Left renal pelvis (tissue), 4 donors: ENCODE results near the gene ZNRF3. TPM values are rescaled to one million over a fixed set of nuclear protein-coding genes. Genes with fewer than 3 reads are reported as not detected.
"Not testable (repeated sequence)": the region's sequence is repeated elsewhere in the genome, so short reads cannot be mapped to it uniquely, and the experiment has no call there.

ENCODE experiments used
- DNase-seq, 4 donors: peaks; one replicate each; pipeline ENCODE4 v3.0.0-alpha.2; 2013; ENCODE audit warnings: low read depth in 4 of 4, low spot score in 3 of 4
- polyA plus RNA-seq, 4 donors: library from polyadenylated mRNA; unstranded; fragments of 120-200 nt; gene quantifications; one replicate each; pipeline ENCODE4 v1.2.1, GENCODE V29; 2013; ENCODE audit not compliant: insufficient read length in 4 of 4

ZNRF3 gene
- polyA plus RNA-seq, 4 donors, result 9.6 to 30.3 (median 29.2) TPM

GRCh38 chr22:28883917-28884746, 760 bp downstream of the ZNRF3 start:
- DNase-seq, result no peak

GRCh38 chr22:28884747-28885350, 1.5 kb downstream of the ZNRF3 start:
- DNase-seq, result no peak

GRCh38 chr22:28885939-28886338, 2.6 kb downstream of the ZNRF3 start:
- no peak for DNase-seq

- DNase-seq, result not testable (repeated sequence)
Measured at GRCh38 chr22:28886679-28887078, 3.3 kb downstream of the ZNRF3 start.

- DNase-seq, result no peak
Measured at GRCh38 chr22:28887725-28888459, 4.5 kb downstream of the ZNRF3 start.

GRCh38 chr22:28889478-28890024, 6.2 kb downstream of the ZNRF3 start:
- DNase-seq, result no peak

- DNase-seq, result no peak
Measured at GRCh38 chr22:28891156-28891733, 7.9 kb downstream of the ZNRF3 start.

- DNase-seq, result no peak
Measured at GRCh38 chr22:28892175-28892731, 8.9 kb downstream of the ZNRF3 start.

- DNase-seq, result no peak
Measured at GRCh38 chr22:28893810-28894209, 10.4 kb downstream of the ZNRF3 start.

GRCh38 chr22:28894334-28894733, 11.0 kb downstream of the ZNRF3 start:
- DNase-seq, result no peak

GRCh38 chr22:28894807-28895206, 11.4 kb downstream of the ZNRF3 start:
- no peak for DNase-seq

- DNase-seq, result no peak
Measured at GRCh38 chr22:28896611-28897010, 13.2 kb downstream of the ZNRF3 start.

GRCh38 chr22:28898233-28898629, 14.9 kb downstream of the ZNRF3 start:
- DNase-seq, result no peak

- DNase-seq, result no peak
Measured at GRCh38 chr22:28899199-28899853, 16.0 kb downstream of the ZNRF3 start.

GRCh38 chr22:28900379-28900925, 17.1 kb downstream of the ZNRF3 start:
- no peak for DNase-seq

- DNase-seq, result no peak
Measured at GRCh38 chr22:28902490-28902889, 19.1 kb downstream of the ZNRF3 start.

GRCh38 chr22:28903080-28903479, 19.7 kb downstream of the ZNRF3 start:
- no peak for DNase-seq

- no peak for DNase-seq
Measured at GRCh38 chr22:28903729-28904128, 20.4 kb downstream of the ZNRF3 start.

GRCh38 chr22:28904211-28904896, 21.0 kb downstream of the ZNRF3 start:
- DNase-seq, result no peak
